ENCODE measurements around the gene TNF.

TNF gene

GRCh38 chr6:31620586-31621319, 45.4 kb downstream of the TNF start, which contains the start of gene PRRC2A:
Gene PRRC2A (plus strand): TSS chr6:31620715. CDS start chr6:31622790, 2,075 bp downstream.
- DNase-seq (ENCODE audit: extremely low spot score, insufficient read length, low read depth) = peak; percentile 91

DNA sequence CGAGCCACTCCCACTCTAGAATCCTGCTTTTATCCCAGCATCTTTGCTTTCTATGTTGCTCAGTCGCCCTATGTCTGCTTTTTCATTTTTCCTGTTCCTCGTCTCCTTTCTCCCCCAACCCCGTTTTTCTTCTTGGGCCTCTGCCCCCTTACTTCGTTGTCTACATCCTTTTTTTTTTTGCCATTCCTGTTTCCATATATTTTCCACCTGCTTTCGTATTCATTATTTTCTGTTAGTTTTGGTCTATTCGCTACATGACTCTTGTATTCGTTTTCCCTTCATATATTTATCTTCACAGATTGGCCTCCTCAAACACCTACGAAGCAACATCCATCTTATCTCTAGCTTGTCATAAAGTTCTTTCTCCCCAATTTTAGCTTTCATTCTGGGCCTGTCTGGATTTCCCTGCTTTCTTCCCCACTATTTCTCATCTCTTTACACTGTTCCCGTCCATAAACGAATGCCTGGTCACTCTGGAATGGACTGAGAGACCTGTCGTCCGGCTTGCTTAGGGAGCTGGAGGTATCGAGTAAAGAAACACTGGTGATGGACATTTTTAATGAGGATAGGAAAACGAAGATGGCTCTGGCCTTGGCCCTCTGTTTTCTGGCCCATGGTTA, 46.1 kb downstream of the TNF start:
- DNase-seq (ENCODE audit: extremely low spot score, insufficient read length, low read depth) = no peak
- FAIRE-seq = no peak

More at GRCh38 chr6:31620586-31621319, 45.4 kb downstream of the TNF start, which contains the start of gene PRRC2A:
- no peak for FAIRE-seq

GRCh38 chr6:31621991-31622390, 46.6 kb downstream of the TNF start:
- FAIRE-seq (no peak), DNase-seq (ENCODE audit: extremely low spot score, insufficient read length, low read depth) (no peak)

- DNase-seq (ENCODE audit: extremely low spot score, insufficient read length, low read depth) (no peak), FAIRE-seq (no peak)
Measured at GRCh38 chr6:31622684-31623091, 47.3 kb downstream of the TNF start.

- DNase-seq (ENCODE audit: extremely low spot score, insufficient read length, low read depth) (no peak), FAIRE-seq (no peak)
Measured at GRCh38 chr6:31624070-31624469, 48.7 kb downstream of the TNF start.

GRCh38 chr6:31626952-31627351, 51.6 kb downstream of the TNF start:
- no peak for DNase-seq (ENCODE audit: extremely low spot score, insufficient read length, low read depth)
- FAIRE-seq = no peak

GRCh38 chr6:31627690-31628287, 52.4 kb downstream of the TNF start:
- no peak for DNase-seq (ENCODE audit: extremely low spot score, insufficient read length, low read depth)
- FAIRE-seq = no peak

Data from GM18507 (cell line).